Tibial nerve (tissue), 4 donors: ENCODE measurements around the gene USP37.

Source experiments
- EP300 ChIP-seq, 2 donors: sonication (generic); formaldehyde crosslinking; IDR thresholded peaks; one replicate each; pipeline ENCODE4 v1.6.1; 2017; ENCODE audit warnings: antibody characterized with exemption in 2 of 2, mild to moderate bottlenecking in 1 of 2
- TF ChIP-seq, protein P1 (sequence below), 5 experiments: fragments of 200-600 bp in 3 of 5; fragments of 450-650 bp in 2 of 5; sonication (generic) in 3 of 5; IDR thresholded peaks; one replicate each; pipeline ENCODE4 v1.5.1; 2016 to 2019; ENCODE audit warnings: antibody characterized with exemption in 5 of 5, mild to moderate bottlenecking in 3 of 5, moderate library complexity in 2 of 5

DNA sequence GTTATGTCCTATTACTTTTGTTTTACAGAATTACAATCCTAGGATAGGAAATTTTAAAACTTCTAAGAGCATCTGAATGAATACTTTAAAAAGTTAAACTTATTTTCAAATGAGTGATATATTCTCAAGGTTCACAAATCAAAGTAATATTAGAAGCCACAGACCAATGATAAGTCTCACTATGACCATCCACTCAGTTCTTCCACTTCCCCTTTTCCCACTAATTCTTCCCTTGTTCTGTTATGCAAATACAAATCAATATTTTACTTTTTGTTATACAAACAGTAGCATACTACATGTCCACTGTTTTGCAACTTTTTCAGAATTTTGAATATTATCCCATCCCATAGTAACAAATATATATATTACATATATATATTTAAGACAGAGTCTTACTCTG is 20.2 kb downstream of the USP37 start:
- TF ChIP-seq, protein P1, sequence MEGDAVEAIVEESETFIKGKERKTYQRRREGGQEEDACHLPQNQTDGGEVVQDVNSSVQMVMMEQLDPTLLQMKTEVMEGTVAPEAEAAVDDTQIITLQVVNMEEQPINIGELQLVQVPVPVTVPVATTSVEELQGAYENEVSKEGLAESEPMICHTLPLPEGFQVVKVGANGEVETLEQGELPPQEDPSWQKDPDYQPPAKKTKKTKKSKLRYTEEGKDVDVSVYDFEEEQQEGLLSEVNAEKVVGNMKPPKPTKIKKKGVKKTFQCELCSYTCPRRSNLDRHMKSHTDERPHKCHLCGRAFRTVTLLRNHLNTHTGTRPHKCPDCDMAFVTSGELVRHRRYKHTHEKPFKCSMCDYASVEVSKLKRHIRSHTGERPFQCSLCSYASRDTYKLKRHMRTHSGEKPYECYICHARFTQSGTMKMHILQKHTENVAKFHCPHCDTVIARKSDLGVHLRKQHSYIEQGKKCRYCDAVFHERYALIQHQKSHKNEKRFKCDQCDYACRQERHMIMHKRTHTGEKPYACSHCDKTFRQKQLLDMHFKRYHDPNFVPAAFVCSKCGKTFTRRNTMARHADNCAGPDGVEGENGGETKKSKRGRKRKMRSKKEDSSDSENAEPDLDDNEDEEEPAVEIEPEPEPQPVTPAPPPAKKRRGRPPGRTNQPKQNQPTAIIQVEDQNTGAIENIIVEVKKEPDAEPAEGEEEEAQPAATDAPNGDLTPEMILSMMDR (IDR thresholded peaks at IDR 0.05), result no peak
- TF ChIP-seq EP300 (IDR thresholded peaks at IDR 0.05), result no peak
